ENCODE measurements around the gene MYO1E.
"Not testable (repeated sequence)": the region's sequence is repeated elsewhere in the genome, so short reads cannot be mapped to it uniquely, and the experiment has no call there.

Gene MYO1E

GRCh38 chr15:59349680-59350420 is 22.8 kb downstream of the MYO1E start:
- no peak overlapping the region for H3K4me3 ChIP-seq (ENCODE audit: low read length)
- TF ChIP-seq ZNF274 (IDR thresholded peaks at IDR 0.05; ENCODE audit: low read depth, low read length): no peak

DNA sequence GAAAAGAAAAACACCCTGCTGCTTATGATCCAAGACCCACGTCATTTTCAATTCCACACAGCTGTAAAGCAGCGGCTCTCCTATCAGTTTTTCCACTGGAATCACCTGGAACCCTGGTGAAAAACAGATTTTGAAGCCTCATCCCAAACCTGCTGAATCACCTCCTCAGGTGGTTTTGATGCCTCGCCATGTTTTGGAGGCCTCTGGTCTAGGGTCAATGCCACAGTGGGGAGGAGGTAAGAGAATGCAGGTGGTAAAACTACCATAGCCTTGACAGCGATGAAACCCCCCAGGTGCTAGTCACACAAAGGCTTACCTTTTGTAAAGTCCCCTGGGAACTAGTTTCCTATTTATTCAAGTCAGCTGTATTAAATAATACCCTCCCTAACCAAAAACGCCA is 24.8 kb downstream of the MYO1E start:
- H3K4me3 ChIP-seq (ENCODE audit: low read length): no peak overlapping the region

GRCh38 chr15:59346951-59347350 is 25.7 kb downstream of the MYO1E start:
- no peak overlapping the region for H3K4me3 ChIP-seq (ENCODE audit: low read length)
- TF ChIP-seq ZNF274 (IDR thresholded peaks at IDR 0.05; ENCODE audit: low read depth, low read length): no peak

More for the DNA sequence above, 24.8 kb downstream of the MYO1E start:
- TF ChIP-seq ZNF274 (IDR thresholded peaks at IDR 0.05; ENCODE audit: low read depth, low read length): no peak

- H3K4me3 ChIP-seq (ENCODE audit: low read length): no peak overlapping the region
- TF ChIP-seq ZNF274 (IDR thresholded peaks at IDR 0.05; ENCODE audit: low read depth, low read length): no peak
Measured at GRCh38 chr15:59345326-59345725, 27.3 kb downstream of the MYO1E start.

GRCh38 chr15:59344311-59344710 is 28.4 kb downstream of the MYO1E start:
- no peak for TF ChIP-seq ZNF274 (IDR thresholded peaks at IDR 0.05; ENCODE audit: low read depth, low read length)
- H3K4me3 ChIP-seq (ENCODE audit: low read length): no peak overlapping the region

GRCh38 chr15:59340325-59340724 is 32.3 kb downstream of the MYO1E start:
- no peak overlapping the region for H3K4me3 ChIP-seq (ENCODE audit: low read length)
- TF ChIP-seq ZNF274 (IDR thresholded peaks at IDR 0.05; ENCODE audit: low read depth, low read length): no peak

GRCh38 chr15:59339252-59339672 is 33.4 kb downstream of the MYO1E start:
- no peak overlapping the region for H3K4me3 ChIP-seq (ENCODE audit: low read length)
- no peak for TF ChIP-seq ZNF274 (IDR thresholded peaks at IDR 0.05; ENCODE audit: low read depth, low read length)

GRCh38 chr15:59338414-59338813 is 34.3 kb downstream of the MYO1E start:
- no peak overlapping the region for H3K4me3 ChIP-seq (ENCODE audit: low read length)
- no peak for TF ChIP-seq ZNF274 (IDR thresholded peaks at IDR 0.05; ENCODE audit: low read depth, low read length)

GRCh38 chr15:59336725-59337124 is 35.9 kb downstream of the MYO1E start:
- H3K4me3 ChIP-seq (ENCODE audit: low read length): not testable (repeated sequence)

- no peak for TF ChIP-seq ZNF274 (IDR thresholded peaks at IDR 0.05; ENCODE audit: low read depth, low read length)
- H3K4me3 ChIP-seq (ENCODE audit: low read length): no peak overlapping the region
Measured at GRCh38 chr15:59335207-59335786, 37.4 kb downstream of the MYO1E start.

- no peak overlapping the region for H3K4me3 ChIP-seq (ENCODE audit: low read length)
- no peak for TF ChIP-seq ZNF274 (IDR thresholded peaks at IDR 0.05; ENCODE audit: low read depth, low read length)
Measured at GRCh38 chr15:59334076-59334415, 38.6 kb downstream of the MYO1E start.

GRCh38 chr15:59333401-59334075 is 39.1 kb downstream of the MYO1E start:
- H3K4me3 ChIP-seq (ENCODE audit: low read length): no peak overlapping the region
- no peak for TF ChIP-seq ZNF274 (IDR thresholded peaks at IDR 0.05; ENCODE audit: low read depth, low read length)

DNA sequence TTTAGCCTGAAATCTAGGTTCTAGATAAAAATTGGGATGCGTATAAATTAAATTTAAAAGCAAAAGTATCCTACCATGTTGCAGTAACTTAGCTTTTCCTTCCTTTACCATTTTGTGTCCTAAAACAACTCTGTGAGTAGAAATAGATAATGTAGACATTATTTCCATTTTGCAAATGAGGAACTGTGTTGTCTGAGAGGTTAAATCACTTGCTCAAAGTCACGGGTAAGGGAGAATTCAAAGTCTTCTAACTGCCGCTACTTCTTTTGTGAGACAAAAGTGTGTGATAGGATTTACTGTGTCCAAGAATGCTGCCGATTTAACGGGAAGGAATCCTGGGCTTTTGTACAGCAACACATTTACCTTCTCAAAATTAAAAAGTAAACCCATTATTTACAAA is 40.7 kb downstream of the MYO1E start:
- no peak for TF ChIP-seq ZNF274 (IDR thresholded peaks at IDR 0.05; ENCODE audit: low read depth, low read length)
- no peak overlapping the region for H3K4me3 ChIP-seq (ENCODE audit: low read length)

DNA sequence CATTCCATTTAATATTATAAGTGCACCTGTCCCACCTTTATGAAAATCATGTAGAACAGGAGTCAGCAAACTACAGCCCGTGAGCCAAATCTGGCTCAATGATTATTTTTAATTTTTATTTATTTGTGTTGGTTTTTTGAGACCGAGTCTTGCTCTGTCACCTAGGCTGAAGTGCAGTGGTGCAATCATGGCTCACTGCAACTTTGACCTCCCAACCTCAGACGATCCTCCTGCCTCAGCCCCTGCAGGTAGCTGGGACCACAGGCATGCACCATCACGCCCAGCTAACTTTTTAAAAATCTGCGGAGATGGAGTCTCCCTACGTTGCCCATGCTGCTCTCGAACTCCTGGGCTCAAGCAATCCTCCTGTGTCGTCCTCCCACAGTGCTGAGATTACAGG is 42.0 kb downstream of the MYO1E start:
- no peak overlapping the region for H3K4me3 ChIP-seq (ENCODE audit: low read length)
- no peak for TF ChIP-seq ZNF274 (IDR thresholded peaks at IDR 0.05; ENCODE audit: low read depth, low read length)

Data from GM08714 (cell line).